Neutrophil (primary cell): ENCODE measurements around the gene GTF2IRD1.
A peak's percentile ranks its signal among the peaks of the same experiment; 100 is the strongest.
"Not testable (repeated sequence)": the region's sequence is repeated elsewhere in the genome, so short reads cannot be mapped to it uniquely, and the experiment has no call there.

ENCODE experiments used
- H3K27ac ChIP-seq: fragments of 200-600 bp; sonication (generic); 2 replicates; pipeline ENCODE4 v1.5.1; 2016; ENCODE audit warnings: mild to moderate bottlenecking, moderate library complexity
- H3K27me3 ChIP-seq: fragments of 200-600 bp; sonication (generic); 2 replicates; pipeline ENCODE4 v1.6.0; 2016; ENCODE audit warnings: mild to moderate bottlenecking
- H3K36me3 ChIP-seq: fragments of 200-600 bp; sonication (generic); 2 replicates; pipeline ENCODE4 v1.5.1; 2017
- H3K4me1 ChIP-seq, 2 experiments: fragments of 200-600 bp in 1 of 2; sonication (generic) in 1 of 2; 1 replicate in 1 of 2; 2 replicates in 1 of 2; pipeline versions ENCODE4 v1.5.1 to v1.6.1; 2013 to 2016; ENCODE audit warnings: low read depth in 1 of 2, low read length in 1 of 2, mild to moderate bottlenecking in 1 of 2, moderate library complexity in 1 of 2; ENCODE audit not compliant: control insufficient read depth in 1 of 2, insufficient read depth in 1 of 2
- H3K4me3 ChIP-seq, 2 experiments: fragments of 200-600 bp in 1 of 2; sonication (generic) in 1 of 2; 1 replicate in 1 of 2; 2 replicates in 1 of 2; pipeline ENCODE4 v1.5.1; 2013 to 2016; ENCODE audit warnings: low read depth in 1 of 2, low read length in 1 of 2, mild to moderate bottlenecking in 1 of 2, moderate library complexity in 1 of 2
- H3K9me3 ChIP-seq: fragments of 200-600 bp; sonication (generic); 2 replicates; pipeline ENCODE4 v1.5.1; 2016
- TF ChIP-seq, protein P1 (sequence below): fragments of 200-600 bp; sonication (generic); IDR thresholded peaks from 2 replicates; pipeline ENCODE4 v1.5.1; 2016; ENCODE audit warnings: antibody characterized with exemption

GTF2IRD1 gene

DNA sequence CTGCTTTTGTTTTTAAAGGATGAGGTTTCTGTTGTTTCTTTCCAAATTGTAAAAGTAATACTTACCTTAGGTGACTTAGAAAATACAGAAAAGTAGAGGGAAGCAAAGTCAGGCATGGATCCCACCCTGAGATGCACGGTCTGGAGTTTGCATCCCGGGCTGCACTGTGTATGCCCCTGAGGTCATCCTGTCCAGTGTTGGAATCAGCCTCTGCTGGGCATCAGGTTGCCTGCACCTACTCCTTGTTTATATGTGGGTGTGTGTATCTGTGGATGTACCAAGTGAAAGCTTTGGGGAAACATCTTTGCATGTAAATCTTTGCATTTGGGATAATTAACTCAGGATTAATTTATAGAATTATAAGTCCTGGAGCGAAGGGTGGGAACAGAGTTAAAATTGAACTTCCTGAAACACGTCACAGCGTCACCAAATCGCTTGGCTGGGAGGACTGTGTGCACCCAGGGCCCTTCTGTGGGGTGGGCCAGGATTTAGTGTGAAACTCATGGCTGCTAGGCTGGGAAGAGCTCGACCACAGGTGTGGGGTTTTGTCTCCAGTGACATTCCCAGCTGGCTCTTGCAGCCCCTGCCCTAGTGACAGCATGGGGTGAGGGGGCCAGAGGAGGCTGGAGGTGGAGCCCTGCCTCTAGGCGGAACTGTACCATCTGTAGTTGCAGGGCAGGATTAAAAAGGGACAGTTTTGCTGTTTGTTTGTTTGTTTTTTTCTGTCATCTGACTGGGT lies 27.9 kb downstream of the GTF2IRD1 start:
- Histone ChIP-seq H3K4me3 (no peak overlapping the region), H3K27ac (no peak overlapping the region), H3K36me3 (no peaks in the 10 kb centered on the region), H3K4me1 (peaks cover 16 to 22% of the 10 kb centered on the region in 2 experiments), H3K9me3 (no peaks in the 10 kb centered on the region), H3K27me3 (peaks cover 51% of the 10 kb centered on the region)
- TF ChIP-seq, protein P1, sequence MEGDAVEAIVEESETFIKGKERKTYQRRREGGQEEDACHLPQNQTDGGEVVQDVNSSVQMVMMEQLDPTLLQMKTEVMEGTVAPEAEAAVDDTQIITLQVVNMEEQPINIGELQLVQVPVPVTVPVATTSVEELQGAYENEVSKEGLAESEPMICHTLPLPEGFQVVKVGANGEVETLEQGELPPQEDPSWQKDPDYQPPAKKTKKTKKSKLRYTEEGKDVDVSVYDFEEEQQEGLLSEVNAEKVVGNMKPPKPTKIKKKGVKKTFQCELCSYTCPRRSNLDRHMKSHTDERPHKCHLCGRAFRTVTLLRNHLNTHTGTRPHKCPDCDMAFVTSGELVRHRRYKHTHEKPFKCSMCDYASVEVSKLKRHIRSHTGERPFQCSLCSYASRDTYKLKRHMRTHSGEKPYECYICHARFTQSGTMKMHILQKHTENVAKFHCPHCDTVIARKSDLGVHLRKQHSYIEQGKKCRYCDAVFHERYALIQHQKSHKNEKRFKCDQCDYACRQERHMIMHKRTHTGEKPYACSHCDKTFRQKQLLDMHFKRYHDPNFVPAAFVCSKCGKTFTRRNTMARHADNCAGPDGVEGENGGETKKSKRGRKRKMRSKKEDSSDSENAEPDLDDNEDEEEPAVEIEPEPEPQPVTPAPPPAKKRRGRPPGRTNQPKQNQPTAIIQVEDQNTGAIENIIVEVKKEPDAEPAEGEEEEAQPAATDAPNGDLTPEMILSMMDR = no peak

DNA sequence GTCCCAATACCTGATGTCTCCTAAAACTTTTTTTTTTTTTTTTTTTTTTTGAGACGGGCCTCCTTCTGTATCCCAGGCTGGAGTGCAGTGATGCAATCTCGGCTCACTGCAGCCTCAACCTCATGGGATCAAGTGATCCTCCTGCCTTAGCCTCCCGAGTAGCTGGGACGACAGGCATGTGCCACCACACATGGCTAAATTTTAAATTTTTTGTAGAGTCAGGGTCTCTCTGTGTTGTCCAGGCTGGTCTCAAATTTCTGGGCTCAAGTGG lies 28.4 kb downstream of the GTF2IRD1 start:
- peaks cover 16 to 22% of the 10 kb centered on the region in 2 experiments for H3K4me1 ChIP-seq
- H3K9me3 ChIP-seq = no peaks in the 10 kb centered on the region
- H3K36me3 ChIP-seq = no peaks in the 10 kb centered on the region
- peaks cover 47% of the 10 kb centered on the region for H3K27me3 ChIP-seq
- no peak overlapping the region for H3K4me3 ChIP-seq
- no peak overlapping the region for H3K27ac ChIP-seq
- TF ChIP-seq, protein P1 = no peak

DNA sequence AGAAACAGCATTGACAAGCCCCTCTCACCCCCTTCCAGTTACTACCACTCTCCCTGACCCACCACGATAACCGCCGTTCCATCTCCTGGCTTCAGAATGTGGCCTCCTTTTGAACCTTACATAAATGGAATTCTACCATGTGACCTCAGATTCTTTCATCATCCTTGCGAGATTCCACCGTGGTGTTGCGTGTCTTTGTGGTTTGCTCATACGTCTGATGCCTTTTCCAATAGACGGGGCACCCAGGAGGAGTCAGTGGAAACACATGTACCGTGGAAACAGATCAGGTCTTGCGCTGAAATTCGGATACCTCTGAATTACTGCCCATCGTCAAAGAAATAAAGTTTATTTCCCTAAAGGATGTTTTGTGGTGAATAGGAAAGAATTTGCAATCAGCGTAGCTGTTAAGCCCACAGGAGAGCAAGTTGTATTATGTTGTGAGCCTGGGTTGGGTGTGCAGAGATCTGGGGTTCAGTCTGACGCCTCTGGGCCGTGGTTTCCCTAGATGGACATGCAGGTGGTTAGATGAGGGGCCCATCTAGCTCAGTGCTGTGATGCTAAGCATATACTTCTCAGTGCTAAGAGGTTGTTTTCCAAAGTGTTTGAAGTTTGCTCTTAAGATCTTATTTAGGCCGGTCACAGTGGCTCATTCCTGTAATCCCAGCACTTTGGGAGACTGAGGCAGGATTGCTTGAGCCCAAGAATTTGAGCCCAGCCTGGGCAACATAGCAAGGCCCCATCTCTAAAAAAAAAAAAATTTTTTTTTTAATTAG lies 29.1 kb downstream of the GTF2IRD1 start:
- H3K4me1 ChIP-seq = peaks cover 16 to 22% of the 10 kb centered on the region in 2 experiments
- no peak overlapping the region for H3K27ac ChIP-seq
- peak overlapping the region in 1 of 2 experiments; percentile 13 for H3K4me3 ChIP-seq
- H3K27me3 ChIP-seq = peaks cover 41% of the 10 kb centered on the region
- TF ChIP-seq, protein P1 = no peak
- no peaks in the 10 kb centered on the region for H3K36me3 ChIP-seq
- no peaks in the 10 kb centered on the region for H3K9me3 ChIP-seq

DNA sequence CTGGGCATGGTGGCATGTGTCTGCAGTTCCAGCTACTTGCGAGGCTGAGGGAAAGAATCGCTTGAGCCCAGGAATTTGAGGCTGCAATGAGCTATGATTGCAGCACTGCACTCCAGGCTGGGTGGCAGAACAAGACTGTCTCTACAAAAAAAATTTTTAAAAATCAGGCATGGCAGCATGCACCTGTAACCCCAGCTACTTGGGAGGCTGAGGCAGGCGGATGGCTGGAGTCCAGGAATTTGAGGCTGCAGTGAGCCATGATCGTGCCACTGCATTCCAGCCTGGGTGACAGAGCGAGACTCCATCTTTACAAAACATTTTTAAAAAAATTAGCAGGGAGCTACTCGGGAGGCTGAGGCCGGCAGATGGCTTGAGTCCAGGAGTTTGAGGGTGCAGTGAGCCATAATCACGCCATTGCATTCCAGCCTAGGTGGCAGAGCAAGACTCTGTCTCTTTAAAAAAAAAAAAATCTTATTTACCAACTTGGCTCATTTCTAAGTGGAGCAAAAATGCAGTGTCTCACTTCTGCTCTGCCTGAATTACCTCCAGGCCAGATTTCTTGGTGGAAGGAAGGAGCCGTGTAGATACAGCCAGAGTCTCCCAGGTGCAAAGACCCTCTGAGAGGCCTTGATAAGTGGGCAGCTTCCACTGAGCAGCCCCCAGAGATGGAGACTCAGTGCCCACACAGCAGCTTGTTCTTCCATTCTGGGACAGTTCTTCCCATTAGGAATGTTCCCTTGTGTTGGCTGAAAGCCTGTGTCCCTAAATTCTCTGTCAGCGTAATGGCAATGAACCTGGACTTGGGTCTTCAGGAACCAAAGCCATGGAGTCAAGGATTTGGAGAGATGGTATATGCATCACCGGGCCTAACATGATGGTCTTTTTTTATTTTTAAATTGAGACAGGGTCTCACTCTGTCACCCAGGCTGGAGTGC lies 30.0 kb downstream of the GTF2IRD1 start:
- Histone ChIP-seq H3K4me1 (peaks cover 16 to 22% of the 10 kb centered on the region in 2 experiments), H3K27me3 (peaks cover 38% of the 10 kb centered on the region), H3K9me3 (no peaks in the 10 kb centered on the region), H3K36me3 (no peaks in the 10 kb centered on the region), H3K4me3 (no peak overlapping the region), H3K27ac (no peak overlapping the region)
- TF ChIP-seq, protein P1 = no peak

DNA sequence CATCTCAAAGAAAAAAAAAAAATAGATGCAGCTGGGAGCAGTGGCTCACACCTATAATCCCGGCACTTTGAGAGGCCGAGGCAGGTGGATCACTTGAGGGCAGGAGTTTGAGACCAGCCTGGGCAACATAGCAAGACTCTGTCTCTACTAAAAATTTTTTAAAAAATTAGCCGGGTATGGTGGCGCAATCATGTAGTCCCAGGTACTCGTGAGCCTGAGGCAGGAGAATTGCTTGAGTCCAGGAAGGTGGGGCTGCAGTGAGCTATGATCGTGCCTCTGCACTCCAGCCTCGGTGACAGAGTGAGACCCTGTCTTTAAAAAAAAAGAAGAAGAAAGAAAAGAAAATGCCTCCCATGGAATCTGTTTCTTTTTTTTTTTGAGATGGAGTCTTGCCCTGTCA lies 31.9 kb downstream of the GTF2IRD1 start:
- H3K9me3 ChIP-seq = no peaks in the 10 kb centered on the region
- H3K36me3 ChIP-seq = no peaks in the 10 kb centered on the region
- H3K4me1 ChIP-seq = peaks cover 13 to 17% of the 10 kb centered on the region in 2 experiments
- no peak overlapping the region for H3K27ac ChIP-seq
- TF ChIP-seq, protein P1 = no peak
- peaks cover 18% of the 10 kb centered on the region for H3K27me3 ChIP-seq
- H3K4me3 ChIP-seq = no peak overlapping the region

DNA sequence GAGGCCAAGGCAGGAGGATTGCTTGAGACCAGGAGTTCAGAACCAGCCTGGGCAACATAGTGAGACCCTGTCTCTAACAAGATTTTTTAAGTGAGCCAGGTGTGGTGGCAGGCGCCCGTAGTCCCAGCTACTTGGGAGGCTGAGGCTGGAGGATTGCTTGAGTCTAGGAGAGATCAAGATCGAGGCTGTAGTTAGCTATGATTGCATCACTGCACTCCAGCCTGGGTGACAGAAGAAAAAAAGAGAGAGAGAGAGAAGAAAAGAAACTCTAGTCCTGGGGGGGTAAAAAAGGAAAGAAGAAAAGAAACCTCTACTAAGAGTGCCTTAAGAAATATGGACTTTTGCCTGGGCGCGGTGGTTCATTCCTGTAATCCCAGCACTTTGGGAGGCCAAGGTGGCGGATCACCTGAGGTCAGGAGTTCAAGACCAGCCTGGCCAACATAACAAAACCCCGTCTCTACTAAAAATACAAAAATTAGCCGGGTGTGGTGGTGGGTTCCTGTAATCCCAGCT lies 34.9 kb downstream of the GTF2IRD1 start:
- H3K27ac ChIP-seq, H3K9me3 ChIP-seq, H3K4me1 ChIP-seq, H3K4me3 ChIP-seq, H3K36me3 ChIP-seq, H3K27me3 ChIP-seq: not testable (repeated sequence)
